ENCODE measurements around the gene TSPAN14. TPM values are rescaled to one million over a fixed set of nuclear protein-coding genes. Genes with fewer than 3 reads are reported as not detected.

Gene TSPAN14
- total RNA-seq, 1 donor from 2014 or later = 161 TPM

DNA sequence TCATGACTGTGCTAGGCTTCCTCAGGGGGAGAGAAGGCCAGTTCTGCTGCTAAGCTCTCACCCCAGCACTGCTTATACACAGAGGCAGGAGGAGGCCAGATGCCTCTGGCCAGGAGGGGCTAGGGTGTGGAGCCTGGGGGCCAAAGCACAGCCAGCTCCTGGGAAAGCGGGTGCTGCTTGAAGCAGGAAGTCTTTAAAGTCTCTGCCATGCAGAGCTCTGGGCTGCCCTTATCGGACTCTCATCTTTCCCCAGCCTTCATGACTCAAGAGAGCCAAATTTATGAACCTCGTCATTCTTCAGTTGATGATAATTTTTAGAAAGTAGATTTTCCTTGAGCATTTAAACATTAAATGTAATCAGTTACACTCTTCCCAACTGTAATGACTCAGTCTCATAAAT lies 11.2 kb upstream of the TSPAN14 start:
- intact Hi-C loops (cut with DNase I) = loop anchor here (5.0 kb wide), 1 partner anchor 61 kb away; no protein-coding TSS in a partner anchor

DNA sequence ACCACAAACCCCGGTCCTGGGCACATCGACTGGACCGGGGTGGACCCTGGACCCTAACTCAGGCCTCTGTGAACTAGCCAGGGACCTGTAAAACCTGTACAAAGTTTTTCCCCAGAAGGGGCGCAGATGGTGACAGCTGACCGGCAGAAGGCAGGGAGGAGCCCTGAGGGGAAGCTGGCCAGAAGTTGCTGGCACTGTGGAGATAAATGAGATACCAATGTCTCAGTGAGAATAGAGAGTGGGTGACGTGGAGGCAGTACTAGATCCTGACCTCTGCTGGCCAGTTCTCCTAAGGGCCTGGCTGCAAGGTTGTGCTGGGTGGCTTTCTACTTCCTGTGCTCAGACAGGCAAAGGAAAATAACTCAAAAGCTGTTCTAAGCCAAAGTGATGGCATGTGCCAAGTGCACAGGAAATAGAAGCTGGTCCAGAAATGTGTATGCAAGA lies 10.6 kb upstream of the TSPAN14 start:
- intact Hi-C loops (cut with DNase I) = loop anchor here (5.0 kb wide), 1 partner anchor 61 kb away; no protein-coding TSS in a partner anchor
- H3K4me1 ChIP-seq = no peaks in the 10 kb centered on the region
- TF ChIP-seq, protein P1, sequence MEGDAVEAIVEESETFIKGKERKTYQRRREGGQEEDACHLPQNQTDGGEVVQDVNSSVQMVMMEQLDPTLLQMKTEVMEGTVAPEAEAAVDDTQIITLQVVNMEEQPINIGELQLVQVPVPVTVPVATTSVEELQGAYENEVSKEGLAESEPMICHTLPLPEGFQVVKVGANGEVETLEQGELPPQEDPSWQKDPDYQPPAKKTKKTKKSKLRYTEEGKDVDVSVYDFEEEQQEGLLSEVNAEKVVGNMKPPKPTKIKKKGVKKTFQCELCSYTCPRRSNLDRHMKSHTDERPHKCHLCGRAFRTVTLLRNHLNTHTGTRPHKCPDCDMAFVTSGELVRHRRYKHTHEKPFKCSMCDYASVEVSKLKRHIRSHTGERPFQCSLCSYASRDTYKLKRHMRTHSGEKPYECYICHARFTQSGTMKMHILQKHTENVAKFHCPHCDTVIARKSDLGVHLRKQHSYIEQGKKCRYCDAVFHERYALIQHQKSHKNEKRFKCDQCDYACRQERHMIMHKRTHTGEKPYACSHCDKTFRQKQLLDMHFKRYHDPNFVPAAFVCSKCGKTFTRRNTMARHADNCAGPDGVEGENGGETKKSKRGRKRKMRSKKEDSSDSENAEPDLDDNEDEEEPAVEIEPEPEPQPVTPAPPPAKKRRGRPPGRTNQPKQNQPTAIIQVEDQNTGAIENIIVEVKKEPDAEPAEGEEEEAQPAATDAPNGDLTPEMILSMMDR (IDR thresholded peaks at IDR 0.05) = peak in 1 of 3 experiments; percentile 26
- no peak for DNase-seq (ENCODE audit: low spot score in 2 of 2)
- no peaks in the 10 kb centered on the region for H3K9me3 ChIP-seq
- H3K36me3 ChIP-seq = no peaks in the 10 kb centered on the region
- H3K4me3 ChIP-seq = no peak overlapping the region
- H3K27me3 ChIP-seq = no peaks in the 10 kb centered on the region
- no peak overlapping the region for H3K27ac ChIP-seq

More for the DNA sequence above, 11.2 kb upstream of the TSPAN14 start:
- no peaks in the 10 kb centered on the region for H3K9me3 ChIP-seq
- TF ChIP-seq, protein P1 (IDR thresholded peaks at IDR 0.05) = no peak
- H3K36me3 ChIP-seq = no peaks in the 10 kb centered on the region
- H3K4me1 ChIP-seq = no peaks in the 10 kb centered on the region
- no peak overlapping the region for H3K4me3 ChIP-seq
- H3K27me3 ChIP-seq = no peaks in the 10 kb centered on the region
- H3K27ac ChIP-seq = no peak overlapping the region
- DNase-seq (ENCODE audit: low spot score in 2 of 2) = no peak

- intact Hi-C loops (cut with DNase I) = loop anchor here (1.0 to 5.0 kb wide), 2 partner anchors 61 to 62 kb away; no protein-coding TSS in a partner anchor
- DNase-seq (ENCODE audit: low spot score in 2 of 2) = no peak
- Histone ChIP-seq H3K4me3 (no peak overlapping the region), H3K36me3 (no peaks in the 10 kb centered on the region), H3K4me1 (no peaks in the 10 kb centered on the region), H3K27me3 (no peaks in the 10 kb centered on the region), H3K9me3 (no peaks in the 10 kb centered on the region), H3K27ac (no peak overlapping the region)
- TF ChIP-seq, protein P1 (IDR thresholded peaks at IDR 0.05) = no peak
Observed at GRCh38 chr10:80444124-80444523, 10.0 kb upstream of the TSPAN14 start.

DNA sequence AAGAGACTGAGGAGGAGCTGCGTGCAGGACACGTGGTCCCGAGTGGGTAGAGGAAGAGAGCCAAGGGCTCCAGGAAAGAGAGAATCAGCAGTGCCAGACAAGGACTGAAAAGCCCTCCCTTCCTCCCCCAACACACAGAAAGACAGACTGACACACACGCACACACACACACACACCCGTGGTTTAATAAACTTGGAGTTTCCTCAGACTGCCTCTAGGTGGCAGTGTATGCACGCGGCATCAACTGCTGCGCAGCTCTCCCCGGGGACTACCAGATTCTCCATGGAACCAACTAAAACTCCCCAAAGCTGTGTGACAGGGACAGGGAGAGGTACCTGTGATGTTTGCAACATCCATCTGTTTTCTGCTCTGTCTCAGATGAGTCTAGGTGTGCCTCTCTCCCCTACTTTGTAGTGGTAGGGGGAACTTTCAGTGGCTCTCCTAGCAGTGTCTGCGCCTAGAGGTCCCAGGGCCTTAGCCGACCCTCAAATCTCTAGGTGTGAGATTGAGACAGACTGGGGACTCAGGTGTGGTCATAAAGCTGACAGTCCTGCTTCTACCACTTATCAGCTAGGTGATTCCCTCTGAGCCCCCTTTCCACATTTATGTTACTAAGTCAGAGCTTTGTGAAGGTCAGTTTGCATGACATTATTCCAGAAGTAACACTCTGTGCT lies 9.3 kb upstream of the TSPAN14 start:
- Histone ChIP-seq H3K27ac (no peak overlapping the region), H3K4me1 (no peaks in the 10 kb centered on the region), H3K36me3 (no peaks in the 10 kb centered on the region), H3K27me3 (no peaks in the 10 kb centered on the region), H3K9me3 (no peaks in the 10 kb centered on the region), H3K4me3 (no peak overlapping the region)
- TF ChIP-seq, protein P1 (IDR thresholded peaks at IDR 0.05) = peak; percentile 19 to 68 (median 64)
- intact Hi-C loops (cut with DNase I) = loop anchor here (1.0 to 5.0 kb wide), 2 partner anchors 61 to 62 kb away; no protein-coding TSS in a partner anchor
- DNase-seq (ENCODE audit: low spot score in 2 of 2) = no peak

- H3K27ac ChIP-seq = no peak overlapping the region
- intact Hi-C loops (cut with DNase I) = no loop called here
- H3K27me3 ChIP-seq = no peaks in the 10 kb centered on the region
- H3K4me3 ChIP-seq = no peak overlapping the region
- no peak for DNase-seq (ENCODE audit: low spot score in 2 of 2)
- H3K36me3 ChIP-seq = no peaks in the 10 kb centered on the region
- no peaks in the 10 kb centered on the region for H3K9me3 ChIP-seq
- H3K4me1 ChIP-seq = no peaks in the 10 kb centered on the region
- TF ChIP-seq, protein P1 (IDR thresholded peaks at IDR 0.05) = no peak
Observed at GRCh38 chr10:80447436-80448190, 6.5 kb upstream of the TSPAN14 start.

All from ascending aorta (tissue), 2 donors.